Measurements from ENCODE around the gene ANKRA2.

DNA sequence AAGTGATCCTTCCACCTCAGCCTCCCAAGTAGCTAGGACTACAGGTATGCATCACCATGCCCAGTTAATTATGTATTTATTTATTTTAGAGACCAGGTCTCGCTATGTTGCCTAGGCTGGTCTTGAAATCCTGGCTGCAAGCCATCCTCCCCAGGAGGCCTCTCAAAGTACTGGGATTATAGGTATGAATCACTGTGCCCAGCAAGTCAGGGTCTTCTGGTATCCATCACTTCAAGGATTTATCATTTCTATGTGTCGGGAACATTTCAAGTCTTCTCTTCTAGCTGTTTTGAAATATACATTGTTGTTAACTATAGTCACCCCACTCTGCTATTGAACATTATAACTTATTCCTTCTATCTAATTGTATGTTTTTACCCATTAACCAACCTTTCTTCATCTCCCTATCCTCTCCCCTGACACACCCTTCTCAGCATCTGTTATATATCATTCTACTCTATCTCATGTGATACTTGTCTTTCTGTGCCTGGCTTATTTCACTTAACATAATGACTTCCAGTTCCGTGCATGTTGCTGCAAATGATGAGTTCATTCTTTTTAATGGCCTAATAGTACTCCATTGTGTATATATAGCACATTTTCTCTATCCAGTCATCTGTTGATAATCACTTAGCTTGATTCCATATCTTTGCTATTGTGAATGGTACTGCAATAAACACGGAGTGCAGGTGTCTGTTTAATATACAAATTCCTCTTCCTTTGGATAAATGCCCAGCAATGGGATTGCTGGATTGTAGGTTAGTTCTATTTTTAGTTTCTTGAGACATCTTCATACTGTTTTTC lies 26.5 kb upstream of the ANKRA2 start:
- no peak for TF ChIP-seq CTCF (IDR thresholded peaks at IDR 0.05; ENCODE audit: insufficient read depth, low read length, poor library complexity, severe bottlenecking)
- TF ChIP-seq EZH2phosphoT487 (conservative IDR thresholded peaks at IDR 0.05; ENCODE audit: low read length), result no peak
